Psoas muscle (tissue), 8 donors: ENCODE data around the gene SCUBE3. TPM values are rescaled to one million over a fixed set of nuclear protein-coding genes. Genes with fewer than 3 reads are reported as not detected.

Source experiments
- ATAC-seq, 4 donors: fragments of 200-7000 bp; cut with Tn5 transposase; one replicate each; pipeline ENCODE4 v1.9.1; 2020; ENCODE audit warnings: moderate library complexity in 3 of 4, mild to moderate bottlenecking in 2 of 4
- DNase-seq, 2 donors: peaks; one replicate each; pipeline ENCODE4 v3.0.0-alpha.2; 2020
- H3K27ac ChIP-seq: fragments of 200-600 bp; one replicate; pipeline ENCODE4 v1.8.0; 2022
- H3K27me3 ChIP-seq, 3 donors: fragments of 200-600 bp in 1 of 3; one replicate each; pipeline versions ENCODE4 v1.6.1 to v1.8.0; 2013 to 2022; ENCODE audit warnings: low read length in 2 of 3, mild to moderate bottlenecking in 2 of 3, moderate library complexity in 1 of 3; ENCODE audit not compliant: insufficient read depth in 3 of 3
- H3K36me3 ChIP-seq, 2 donors: fragments of 200-600 bp in 1 of 2; one replicate each; pipeline versions ENCODE4 v1.6.1 to v1.8.0; 2013 to 2022; ENCODE audit warnings: low read depth in 1 of 2, mild to moderate bottlenecking in 1 of 2, moderate library complexity in 1 of 2; ENCODE audit not compliant: insufficient read depth in 1 of 2
- H3K4me1 ChIP-seq: fragments of 200-600 bp; one replicate; pipeline ENCODE4 v1.8.0; 2022
- H3K4me3 ChIP-seq: fragments of 200-600 bp; one replicate; pipeline ENCODE4 v1.8.0; 2022; ENCODE audit warnings: mild to moderate bottlenecking
- H3K9me3 ChIP-seq: fragments of 200-600 bp; one replicate; pipeline ENCODE4 v1.8.0; 2022
- WGBS, 3 donors: extraction: QIAGEN DNeasy Blood & Tissue Kit; methylation state at CpG; one replicate each; pipeline versions ENCODE4 v1.1.6 to v1.1.7; 2013; 5-methylcytosine and 5-hydroxymethylcytosine counted together
- intact Hi-C, 2 donors: fragments of 100-400 bp; cut with DNase I; formaldehyde crosslinking; loops; one replicate each; pipeline versions ENCODE4 v1.11.0 to v1.14.2; 2022
- polyA plus RNA-seq, 3 donors: library from polyadenylated mRNA; stranded (reverse); fragments of 200-250 nt; gene quantifications; one replicate each; pipeline ENCODE4 v1.2.3, GENCODE V29; 2013
- total RNA-seq, 4 donors: library from RNA; stranded (reverse); fragmentation: NEBNext Ultra II Directional in 2 of 4; extraction: Animal tissue kit (Norgen Biotek cat#: 25700) in 2 of 4; gene quantifications; one replicate each; pipeline versions ENCODE4 v1.2.1 to v1.2.4, GENCODE V29; 2021 to 2023
- TF ChIP-seq, protein P1 (sequence below): fragments of 200-600 bp; IDR thresholded peaks from one replicate; pipeline ENCODE4 v1.8.0; 2022; ENCODE audit warnings: antibody characterized with exemption
- donor health status: healthy with polysubstance abuse.
- donor health status: DM: no; HTN: no; CAD: no; lungs with moderate emphysema.
- donor health status: Bipolar disorder and iron deficiency.
- donor health status: healthy.
- donor health status: DM: yes; HTN: yes; CAD: no.
- donor health status: DM: no; HTN: no; CAD: no.
- donor health status: DM: no; HTN: no; CAD: no.
- donor health status: DM: yes; HTN: yes; CAD: no.

SCUBE3 gene
- total and polyA plus RNA-seq, 7 donors = 0.01 to 0.21 (median 0.04) TPM; not detected in 2

DNA sequence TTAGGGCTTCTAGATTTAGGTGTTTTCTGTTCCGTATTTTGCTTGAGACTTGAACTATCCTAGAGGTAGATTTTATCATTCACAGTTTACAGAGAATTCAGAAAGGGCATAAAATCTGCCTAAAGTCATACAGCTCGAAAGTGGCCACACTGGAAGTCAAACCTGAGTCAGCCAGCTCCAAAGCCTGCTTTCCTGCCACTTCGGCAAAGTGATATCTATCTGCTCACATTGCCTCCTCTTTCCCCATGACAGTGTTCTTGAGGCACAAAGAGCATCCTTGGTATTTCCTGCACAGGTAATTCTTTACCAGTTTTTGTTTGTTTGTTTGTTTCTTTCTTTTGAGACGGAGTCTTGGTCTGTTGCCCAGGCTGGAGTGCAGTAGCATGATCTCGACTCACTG, 19.4 kb upstream of the SCUBE3 start:
- Histone ChIP-seq H3K4me1 (no peaks in the 10 kb centered on the region), H3K4me3 (no peak overlapping the region), H3K36me3 (no peaks in the 10 kb centered on the region), H3K27ac (no peak overlapping the region), H3K27me3 (peaks cover 0 to 3% (median 0%) of the 10 kb centered on the region in 3 donors), H3K9me3 (no peaks in the 10 kb centered on the region)
- DNase-seq = no peak
- intact Hi-C loops = no loop called here
- 80 to 81% (median 80%) methylated on average over 5 of the region's 5 CpGs for WGBS, 3 donors
- TF ChIP-seq, protein P1, sequence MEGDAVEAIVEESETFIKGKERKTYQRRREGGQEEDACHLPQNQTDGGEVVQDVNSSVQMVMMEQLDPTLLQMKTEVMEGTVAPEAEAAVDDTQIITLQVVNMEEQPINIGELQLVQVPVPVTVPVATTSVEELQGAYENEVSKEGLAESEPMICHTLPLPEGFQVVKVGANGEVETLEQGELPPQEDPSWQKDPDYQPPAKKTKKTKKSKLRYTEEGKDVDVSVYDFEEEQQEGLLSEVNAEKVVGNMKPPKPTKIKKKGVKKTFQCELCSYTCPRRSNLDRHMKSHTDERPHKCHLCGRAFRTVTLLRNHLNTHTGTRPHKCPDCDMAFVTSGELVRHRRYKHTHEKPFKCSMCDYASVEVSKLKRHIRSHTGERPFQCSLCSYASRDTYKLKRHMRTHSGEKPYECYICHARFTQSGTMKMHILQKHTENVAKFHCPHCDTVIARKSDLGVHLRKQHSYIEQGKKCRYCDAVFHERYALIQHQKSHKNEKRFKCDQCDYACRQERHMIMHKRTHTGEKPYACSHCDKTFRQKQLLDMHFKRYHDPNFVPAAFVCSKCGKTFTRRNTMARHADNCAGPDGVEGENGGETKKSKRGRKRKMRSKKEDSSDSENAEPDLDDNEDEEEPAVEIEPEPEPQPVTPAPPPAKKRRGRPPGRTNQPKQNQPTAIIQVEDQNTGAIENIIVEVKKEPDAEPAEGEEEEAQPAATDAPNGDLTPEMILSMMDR = no peak
- ATAC-seq = no peak

DNA sequence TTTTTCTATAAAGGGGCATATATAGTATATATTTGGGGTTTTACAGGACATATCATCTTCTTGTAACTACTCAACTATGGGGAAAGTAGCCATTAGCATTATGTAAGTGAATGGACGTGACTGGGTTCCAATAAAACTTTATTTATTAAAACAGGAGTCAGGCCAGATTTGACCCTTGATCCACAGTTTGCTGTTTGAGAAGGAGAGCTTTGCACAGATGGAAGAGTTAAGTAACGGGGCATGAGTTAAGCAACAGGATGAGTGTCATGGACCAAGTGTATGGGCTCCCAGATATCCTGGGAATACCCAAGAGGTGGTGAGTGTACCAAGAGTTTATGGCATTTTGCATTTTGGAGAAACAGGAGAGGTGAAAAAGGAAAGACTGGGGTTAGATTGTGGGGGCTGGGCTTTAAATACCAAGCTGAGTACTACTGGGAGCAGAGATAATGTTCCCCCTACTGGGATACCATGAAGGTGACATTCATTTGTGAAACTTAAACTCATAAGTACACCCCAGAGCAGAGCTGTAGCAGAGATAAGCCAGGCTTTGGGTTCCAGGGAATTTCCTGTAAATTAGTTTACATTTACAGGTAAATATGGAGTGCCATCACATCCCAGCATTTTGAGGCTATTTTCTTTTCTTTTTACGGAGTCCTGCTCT, 18.5 kb upstream of the SCUBE3 start:
- Histone ChIP-seq H3K27ac (no peak overlapping the region), H3K36me3 (no peaks in the 10 kb centered on the region), H3K4me3 (no peak overlapping the region), H3K9me3 (no peaks in the 10 kb centered on the region), H3K27me3 (peaks cover 0 to 3% (median 0%) of the 10 kb centered on the region in 3 donors), H3K4me1 (no peaks in the 10 kb centered on the region)
- ATAC-seq (no peak), DNase-seq (no peak)
- TF ChIP-seq, protein P1 = no peak
- intact Hi-C loops = no loop called here
- WGBS, 3 donors = 85 to 88% (median 86%) methylated on average over 3 of the region's 3 CpGs

DNA sequence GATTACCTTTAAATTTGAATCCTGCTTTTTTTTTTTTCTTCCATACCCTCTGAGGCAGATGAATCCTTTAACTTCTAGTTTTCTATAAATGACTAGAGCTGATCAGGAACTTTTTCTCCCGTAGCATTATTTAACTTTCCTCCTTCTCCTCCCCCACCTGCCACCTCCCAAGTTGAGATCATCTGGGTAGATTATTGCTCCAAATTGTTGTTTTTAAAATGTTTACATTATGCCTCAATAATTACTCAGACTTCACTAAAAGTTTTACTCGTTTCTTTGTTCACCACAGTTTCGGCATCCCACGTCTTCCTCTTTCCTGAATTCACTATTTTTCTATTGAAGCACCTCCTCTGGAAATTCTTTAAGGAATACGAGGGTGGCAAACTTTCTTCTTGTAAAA, 16.6 kb upstream of the SCUBE3 start:
- H3K9me3 ChIP-seq = no peaks in the 10 kb centered on the region
- peaks cover 0 to 3% (median 0%) of the 10 kb centered on the region in 3 donors for H3K27me3 ChIP-seq
- H3K36me3 ChIP-seq = no peaks in the 10 kb centered on the region
- WGBS, 3 donors = 72 to 84% (median 81%) methylated on average over 5 of the region's 5 CpGs
- no peaks in the 10 kb centered on the region for H3K4me1 ChIP-seq
- intact Hi-C loops = no loop called here
- ATAC-seq = no peak
- no peak for DNase-seq
- TF ChIP-seq, protein P1 = no peak
- no peak overlapping the region for H3K4me3 ChIP-seq
- no peak overlapping the region for H3K27ac ChIP-seq

DNA sequence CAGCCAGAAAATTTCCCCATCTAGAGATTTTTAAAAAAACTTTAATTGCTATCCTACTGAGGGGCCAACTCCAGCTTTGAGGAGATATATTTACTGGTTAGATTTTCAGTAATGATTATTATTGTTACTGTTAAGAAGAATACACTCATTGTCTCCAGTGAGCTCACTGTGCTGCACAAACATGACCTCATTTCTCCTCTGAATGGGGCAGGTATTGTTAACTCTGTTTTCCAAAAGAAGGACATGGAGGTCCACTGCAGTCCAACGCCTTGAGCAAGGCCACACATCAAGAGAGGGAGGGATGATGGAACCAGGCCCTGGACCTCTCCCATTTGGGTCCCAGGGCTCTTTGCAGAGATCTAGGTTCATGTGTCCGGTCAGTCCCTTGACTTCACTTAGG, 13.9 kb upstream of the SCUBE3 start:
- Histone ChIP-seq H3K27me3 (peaks cover 0 to 3% (median 0%) of the 10 kb centered on the region in 3 donors), H3K36me3 (no peaks in the 10 kb centered on the region), H3K4me1 (no peaks in the 10 kb centered on the region), H3K9me3 (no peaks in the 10 kb centered on the region), H3K27ac (no peak overlapping the region), H3K4me3 (no peak overlapping the region)
- WGBS, 3 donors = 87% methylated on average over 2 of the region's 2 CpGs
- DNase-seq (no peak), ATAC-seq (no peak)
- TF ChIP-seq, protein P1 = no peak
- intact Hi-C loops = loop anchor here in 1 of 2 donors (5.0 kb wide), 1 partner anchor 213 kb away; no protein-coding TSS in a partner anchor
